Endothelial cell of umbilical vein (primary cell): ENCODE data around the gene DAB2. TPM values are rescaled to one million over a fixed set of nuclear protein-coding genes. Genes with fewer than 3 reads are reported as not detected.

Source experiments
- BruUV-seq: library from RNA; stranded (reverse); fragments of 400-500 nt; replicated peaks from 2 replicates; lab custom pipeline; 2021; lab: Mats Ljungman, UMichigan
- CTCF ChIA-PET: fragments of 300-600, 350-600 bp; sonication (Branson Sonifier 250); formaldehyde crosslinking; loops from one replicate; lab custom pipeline; 2021; ENCODE audit warnings: antibody characterized with exemption, inconsistent platforms; lab: Charles Lee
- POLR2A ChIA-PET: fragments of 300-600, 350-600 bp; sonication (Branson Sonifier 250); formaldehyde crosslinking; loops from one replicate; lab custom pipeline; 2021; ENCODE audit warnings: antibody characterized with exemption, inconsistent platforms; lab: Charles Lee
- DNase-seq: peaks from one replicate; pipeline ENCODE4 v3.0.0-alpha.2; 2011; ENCODE audit warnings: low read depth, low spot score
- FAIRE-seq: peaks from 2 replicates; lab custom pipeline; 2011; peaks lifted over from hg19 to GRCh38; lab: Jason Lieb, UNC
- H2AFZ ChIP-seq: 2 replicates; pipeline ENCODE4 v1.6.0; 2012; ENCODE audit warnings: low read depth, low read length, control low read depth, inconsistent platforms
- H3K27ac ChIP-seq: 2 replicates; pipeline ENCODE4 v1.5.1; 2011; ENCODE audit warnings: low read depth, mild to moderate bottlenecking, control low read depth, low read length, moderate library complexity; ENCODE audit not compliant: insufficient read depth
- H3K27me3 ChIP-seq, 2 experiments: 2 replicates each; pipeline versions ENCODE4 v1.6.0 to v1.6.1; 2011; ENCODE audit warnings: low read length in 2 of 2, mixed read lengths in 1 of 2; ENCODE audit not compliant: control insufficient read depth in 2 of 2, insufficient read depth in 2 of 2
- H3K36me3 ChIP-seq, 2 experiments: 2 replicates in 1 of 2; 3 replicates in 1 of 2; pipeline ENCODE4 v1.5.1; 2011; ENCODE audit warnings: low read length in 2 of 2, mild to moderate bottlenecking in 1 of 2, moderate library complexity in 1 of 2; ENCODE audit not compliant: control insufficient read depth in 2 of 2, insufficient read depth in 2 of 2; ENCODE audit errors: extremely low read depth in 1 of 2
- H3K4me1 ChIP-seq: 3 replicates; pipeline ENCODE4 v1.5.1; 2011; ENCODE audit warnings: mild to moderate bottlenecking, low read length; ENCODE audit not compliant: control insufficient read depth, insufficient read depth; ENCODE audit errors: extremely low read depth
- H3K4me2 ChIP-seq: 2 replicates; pipeline ENCODE4 v1.6.1; 2011; ENCODE audit warnings: low read length, control low read depth, mixed read lengths; ENCODE audit not compliant: insufficient read depth
- H3K4me3 ChIP-seq, 3 experiments: fragments of 200-600 bp in 1 of 3; sonication (generic), shearing (Covaris generic) in 1 of 3; replicated peaks in 1 of 3; 2 replicates each; pipeline ENCODE4 v1.5.1; 2011 to 2016; ENCODE audit warnings: control low read depth in 3 of 3, low read length in 3 of 3, mild to moderate bottlenecking in 2 of 3, inconsistent platforms in 1 of 3, low read depth in 1 of 3, moderate library complexity in 1 of 3; ENCODE audit not compliant: insufficient read depth in 1 of 3
- H3K79me2 ChIP-seq: 2 replicates; pipeline ENCODE4 v1.6.0; 2012; ENCODE audit warnings: low read length, inconsistent platforms; ENCODE audit not compliant: control insufficient read depth, insufficient read depth
- H3K9ac ChIP-seq: replicated peaks from 2 replicates; pipeline ENCODE3; 2011; ENCODE audit warnings: low read length, control low read depth; ENCODE audit not compliant: insufficient read depth; ENCODE audit errors: extremely low read depth
- H3K9me1 ChIP-seq: replicated peaks from 3 replicates; pipeline ENCODE4 v1.6.0; 2011; ENCODE audit warnings: mild to moderate bottlenecking, low read length; ENCODE audit not compliant: control insufficient read depth, insufficient read depth; ENCODE audit errors: extremely low read depth
- H3K9me3 ChIP-seq: replicated peaks from 2 replicates; pipeline ENCODE4 v1.5.1; 2012; ENCODE audit warnings: low read length, inconsistent platforms; ENCODE audit not compliant: control insufficient read depth, insufficient read depth
- H4K20me1 ChIP-seq: replicated peaks from 2 replicates; pipeline ENCODE3; 2011; ENCODE audit warnings: mild to moderate bottlenecking, low read length; ENCODE audit not compliant: control insufficient read depth, insufficient read depth; ENCODE audit errors: extremely low read depth
- EZH2 ChIP-seq: IDR thresholded peaks from 2 replicates; pipeline ENCODE4 v1.6.1; 2012; ENCODE audit warnings: borderline replicate concordance, low read depth, mild to moderate bottlenecking, moderate library complexity, low read length, inconsistent platforms; ENCODE audit not compliant: severe bottlenecking
- FOS ChIP-seq: IDR thresholded peaks from 2 replicates; pipeline ENCODE4 v1.6.1; 2011; ENCODE audit warnings: mild to moderate bottlenecking, low read length, moderate library complexity, borderline replicate concordance; ENCODE audit not compliant: insufficient read depth
- GATA2 ChIP-seq: IDR thresholded peaks from 2 replicates; pipeline ENCODE4 v1.7.0; 2011; ENCODE audit warnings: low read depth, mild to moderate bottlenecking, moderate library complexity, mixed read lengths, low read length; ENCODE audit not compliant: insufficient read length, insufficient read depth
- JUN ChIP-seq: IDR thresholded peaks from 2 replicates; pipeline ENCODE4 v1.6.1; 2011; ENCODE audit warnings: borderline replicate concordance, low read depth; ENCODE audit not compliant: insufficient read length, insufficient read depth
- MYC ChIP-seq: IDR thresholded peaks from one replicate; pipeline ENCODE4 v1.6.1; 2011; ENCODE audit warnings: mild to moderate bottlenecking, low read depth, low read length
- POLR2A ChIP-seq: IDR thresholded peaks from 2 replicates; pipeline ENCODE4 v1.6.1; 2012; ENCODE audit warnings: low read depth, mild to moderate bottlenecking, control low read depth, low read length
- POLR2AphosphoS5 ChIP-seq: IDR thresholded peaks from 2 replicates; pipeline ENCODE4 v1.6.1; 2012; ENCODE audit warnings: low read depth, mild to moderate bottlenecking, control low read depth, low read length, moderate library complexity; ENCODE audit not compliant: insufficient read depth
- dilution Hi-C: fragments of 300-500 bp; cut with MboI; formaldehyde crosslinking; loops from one replicate; pipeline ENCODE4 v1.15.0; 2019; ENCODE audit warnings: low sequenced_read_pairs; ENCODE audit not compliant: extremely low pct_ligation_motif_present
- intact Hi-C: fragments of 100-400 bp; cut with micrococcal nuclease; formaldehyde crosslinking; loops from one replicate; pipeline ENCODE4 v1.10.0; 2022
- polyA plus RNA-seq, 4 experiments: library from polyadenylated mRNA; depleted of rRNA in 3 of 4; stranded (reverse) in 3 of 4; unstranded in 1 of 4; fragments of >200 nt; gene quantifications; 2 replicates each; pipeline versions ENCODE4 v1.2.1 to v1.2.3, GENCODE V29; 2011 to 2012; ENCODE audit warnings: missing spikeins in 1 of 4
- total RNA-seq: library from RNA; stranded (reverse); gene quantifications from 2 replicates; pipeline ENCODE4 v1.2.3, GENCODE V29; 2021
- TF ChIP-seq, protein P1 (sequence below): IDR thresholded peaks from 2 replicates; pipeline ENCODE4 v1.6.1; 2011; ENCODE audit not compliant: insufficient read depth, insufficient read length
- TF ChIP-seq, protein P2 (sequence below), 2 donors: IDR thresholded peaks; 1 replicate in 1 of 2; 2 replicates in 1 of 2; pipeline ENCODE4 v1.5.1; 2011; ENCODE audit warnings: low read length in 2 of 2, mild to moderate bottlenecking in 2 of 2, moderate library complexity in 2 of 2, control low read depth in 1 of 2, inconsistent platforms in 1 of 2, low read depth in 1 of 2; ENCODE audit not compliant: insufficient read depth in 1 of 2; ENCODE audit errors: extremely low read depth in 1 of 2

DAB2 gene
- total and polyA plus RNA-seq, 2 donors (not counting 3 experiments of a cell fraction or from before 2014, with no cell fraction given), result 168 to 283 TPM

DNA sequence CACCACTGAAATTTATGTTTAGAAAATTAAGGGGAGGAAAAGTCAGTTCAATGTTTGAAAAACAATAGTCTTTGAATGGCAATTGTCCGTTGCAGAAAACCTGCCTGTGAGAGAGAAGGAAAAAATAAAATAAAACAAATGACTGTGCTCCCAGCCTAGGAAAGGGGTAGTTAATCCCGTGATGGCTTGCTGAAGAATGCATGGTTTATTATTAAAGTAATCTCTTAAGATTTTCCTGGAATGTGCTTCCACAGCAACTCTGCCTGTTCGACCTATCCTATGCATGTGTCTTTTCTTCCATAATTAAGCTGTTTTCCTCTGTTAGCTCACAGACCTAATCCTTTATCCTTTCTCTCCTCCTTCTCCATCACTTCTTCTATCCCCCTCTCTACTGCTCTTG lies 2.4 kb upstream of the DAB2 start:
- Histone ChIP-seq H4K20me1 (no peaks in the 10 kb centered on the region), H3K4me1 (peaks cover 39% of the 10 kb centered on the region), H3K9ac (peak overlapping the region; percentile 58), H3K27ac (peak overlapping the region; percentile 91), H3K27me3 (no peaks in the 10 kb centered on the region), H3K79me2 (peaks cover 24% of the 10 kb centered on the region), H3K36me3 (no peaks in the 10 kb centered on the region), H3K9me1 (no peaks in the 10 kb centered on the region), H2AFZ (peak overlapping the region; percentile 76), H3K4me2 (peak overlapping the region; percentile 68), H3K4me3 (no peak overlapping the region), H3K9me3 (no peaks in the 10 kb centered on the region)
- DNase-seq (no peak), FAIRE-seq (peak; percentile 46)
- dilution Hi-C loops (no loop called here), intact Hi-C loops (loop anchor here (2.0 to 10.0 kb wide), 3 partner anchors 50 to 1262 kb away; partner anchors contain the start of gene RICTOR)
- BruUV-seq, result no TSS peak
- CTCF ChIA-PET, result interaction anchor here (1.5 to 8.4 kb wide), 4 partner anchors 74 to 121 kb away, joined by 4 to 210 read pairs (median 48); no protein-coding TSS in a partner anchor
- no peak for TF ChIP-seq JUN
- TF ChIP-seq, protein P1, sequence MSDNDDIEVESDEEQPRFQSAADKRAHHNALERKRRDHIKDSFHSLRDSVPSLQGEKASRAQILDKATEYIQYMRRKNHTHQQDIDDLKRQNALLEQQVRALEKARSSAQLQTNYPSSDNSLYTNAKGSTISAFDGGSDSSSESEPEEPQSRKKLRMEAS, result no peak
- no peak for TF ChIP-seq FOS
- no peak for TF ChIP-seq MYC
- TF ChIP-seq POLR2AphosphoS5, result no peak
- no peak for TF ChIP-seq GATA2
- TF ChIP-seq EZH2, result no peak
- TF ChIP-seq POLR2A, result no peak
- TF ChIP-seq, protein P2, sequence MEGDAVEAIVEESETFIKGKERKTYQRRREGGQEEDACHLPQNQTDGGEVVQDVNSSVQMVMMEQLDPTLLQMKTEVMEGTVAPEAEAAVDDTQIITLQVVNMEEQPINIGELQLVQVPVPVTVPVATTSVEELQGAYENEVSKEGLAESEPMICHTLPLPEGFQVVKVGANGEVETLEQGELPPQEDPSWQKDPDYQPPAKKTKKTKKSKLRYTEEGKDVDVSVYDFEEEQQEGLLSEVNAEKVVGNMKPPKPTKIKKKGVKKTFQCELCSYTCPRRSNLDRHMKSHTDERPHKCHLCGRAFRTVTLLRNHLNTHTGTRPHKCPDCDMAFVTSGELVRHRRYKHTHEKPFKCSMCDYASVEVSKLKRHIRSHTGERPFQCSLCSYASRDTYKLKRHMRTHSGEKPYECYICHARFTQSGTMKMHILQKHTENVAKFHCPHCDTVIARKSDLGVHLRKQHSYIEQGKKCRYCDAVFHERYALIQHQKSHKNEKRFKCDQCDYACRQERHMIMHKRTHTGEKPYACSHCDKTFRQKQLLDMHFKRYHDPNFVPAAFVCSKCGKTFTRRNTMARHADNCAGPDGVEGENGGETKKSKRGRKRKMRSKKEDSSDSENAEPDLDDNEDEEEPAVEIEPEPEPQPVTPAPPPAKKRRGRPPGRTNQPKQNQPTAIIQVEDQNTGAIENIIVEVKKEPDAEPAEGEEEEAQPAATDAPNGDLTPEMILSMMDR (IDR thresholded peaks at IDR 0.05; ENCODE audit: extremely low read depth in 1 of 2, insufficient read depth in 1 of 2, low read depth in 1 of 2, low read length in 2 of 2), result no peak
- POLR2A ChIA-PET, result no interaction called here
